Thoracic aorta (tissue), 2 donors: ENCODE measurements around the gene MCC. TPM values are rescaled to one million over a fixed set of nuclear protein-coding genes. Genes with fewer than 3 reads are reported as not detected.

ENCODE experiments used
- ATAC-seq: fragments of 150-250 bp; one replicate; pipeline ENCODE4 v1.8.0; 2017; ENCODE audit warnings: low read depth; ENCODE audit not compliant: insufficient number of reproducible peaks, low FRiP score
- DNase-seq: peaks from one replicate; pipeline ENCODE4 v3.0.0-alpha.2; 2020; ENCODE audit warnings: low spot score
- H3K27ac ChIP-seq, 2 donors: fragments of 200-600 bp; sonication (generic); 1 replicate in 1 of 2; 2 replicates in 1 of 2; pipeline ENCODE4 v1.5.1; 2016; ENCODE audit warnings: mild to moderate bottlenecking in 2 of 2, moderate library complexity in 2 of 2
- H3K27me3 ChIP-seq: fragments of 200-600 bp; sonication (generic); replicated peaks from 2 replicates; pipeline ENCODE4 v1.6.0; 2016; ENCODE audit warnings: mild to moderate bottlenecking; ENCODE audit not compliant: insufficient read depth
- H3K36me3 ChIP-seq: fragments of 200-600 bp; sonication (generic); one replicate; pipeline ENCODE4 v1.5.1; 2016
- H3K4me1 ChIP-seq, 2 donors: fragments of 200-600 bp; sonication (generic); 1 replicate in 1 of 2; 2 replicates in 1 of 2; pipeline versions ENCODE4 v1.5.1 to v1.6.0; 2016; ENCODE audit warnings: low read depth in 2 of 2, mild to moderate bottlenecking in 1 of 2; ENCODE audit not compliant: control insufficient read depth in 1 of 2
- H3K4me3 ChIP-seq: fragments of 200-600 bp; sonication (generic); 2 replicates; pipeline ENCODE4 v1.5.1; 2016; ENCODE audit warnings: mild to moderate bottlenecking
- H3K9me3 ChIP-seq: fragments of 200-600 bp; sonication (generic); 2 replicates; pipeline ENCODE4 v1.5.1; 2016
- CTCF ChIP-seq: fragments of 200-600 bp; sonication (generic); IDR thresholded peaks from one replicate; pipeline ENCODE4 v1.5.1; 2019; ENCODE audit warnings: antibody characterized with exemption
- total RNA-seq, 2 donors: library from RNA; depleted of rRNA; stranded (reverse); fragments of >200 nt; gene quantifications; one replicate each; pipeline versions ENCODE4 v1.1.0 to v1.2.3, GENCODE V29; 2016

MCC gene
- total RNA-seq, 2 donors from 2014 or later, result 14.6 to 27.2 TPM

GRCh38 chr5:113059232-113060040 is 428.8 kb downstream of the MCC start:
- TF ChIP-seq CTCF, result no peak
- no peak for ATAC-seq
- Histone ChIP-seq H3K4me3 (no peak overlapping the region), H3K27me3 (no peaks in the 10 kb centered on the region), H3K27ac (no peak overlapping the region), H3K9me3 (no peaks in the 10 kb centered on the region), H3K4me1 (no peaks in the 10 kb centered on the region), H3K36me3 (no peaks in the 10 kb centered on the region)
- no peak for DNase-seq

GRCh38 chr5:113058706-113059226 is 429.5 kb downstream of the MCC start:
- TF ChIP-seq CTCF, result no peak
- Histone ChIP-seq H3K4me3 (no peak overlapping the region), H3K27me3 (no peaks in the 10 kb centered on the region), H3K4me1 (no peaks in the 10 kb centered on the region), H3K36me3 (no peaks in the 10 kb centered on the region), H3K9me3 (no peaks in the 10 kb centered on the region), H3K27ac (no peak overlapping the region)
- DNase-seq, result no peak
- ATAC-seq, result no peak

GRCh38 chr5:113058269-113058668 is 430.0 kb downstream of the MCC start:
- ATAC-seq, result no peak
- Histone ChIP-seq H3K9me3 (no peaks in the 10 kb centered on the region), H3K27me3 (no peaks in the 10 kb centered on the region), H3K27ac (no peak overlapping the region), H3K4me3 (no peak overlapping the region), H3K4me1 (no peaks in the 10 kb centered on the region), H3K36me3 (no peaks in the 10 kb centered on the region)
- no peak for DNase-seq
- no peak for TF ChIP-seq CTCF

- Histone ChIP-seq H3K27ac (no peak overlapping the region), H3K9me3 (no peaks in the 10 kb centered on the region), H3K4me3 (no peak overlapping the region), H3K36me3 (no peaks in the 10 kb centered on the region), H3K4me1 (no peaks in the 10 kb centered on the region), H3K27me3 (no peaks in the 10 kb centered on the region)
- no peak for DNase-seq
- no peak for ATAC-seq
- TF ChIP-seq CTCF, result no peak
Observed at GRCh38 chr5:113057557-113057984, 430.7 kb downstream of the MCC start.

GRCh38 chr5:113056988-113057387 is 431.3 kb downstream of the MCC start:
- no peak for ATAC-seq
- DNase-seq, result no peak
- no peaks in the 10 kb centered on the region for H3K36me3 ChIP-seq

More at GRCh38 chr5:113056988-113057387, 431.3 kb downstream of the MCC start:
- H3K4me1 ChIP-seq, result peaks cover 0 to 4% of the 10 kb centered on the region in 2 donors
- no peak for TF ChIP-seq CTCF
- H3K27ac ChIP-seq, result no peak overlapping the region
- no peak overlapping the region for H3K4me3 ChIP-seq
- H3K9me3 ChIP-seq, result no peaks in the 10 kb centered on the region
- no peaks in the 10 kb centered on the region for H3K27me3 ChIP-seq
